GM12801 (cell line): ENCODE measurements around the gene MME.

ENCODE experiments used
- TF ChIP-seq, protein P1 (sequence below): IDR thresholded peaks from one replicate; pipeline ENCODE4 v1.5.1; 2011; ENCODE audit warnings: control low read depth; ENCODE audit not compliant: insufficient read length; ENCODE audit errors: extremely low read depth

The MME gene

DNA sequence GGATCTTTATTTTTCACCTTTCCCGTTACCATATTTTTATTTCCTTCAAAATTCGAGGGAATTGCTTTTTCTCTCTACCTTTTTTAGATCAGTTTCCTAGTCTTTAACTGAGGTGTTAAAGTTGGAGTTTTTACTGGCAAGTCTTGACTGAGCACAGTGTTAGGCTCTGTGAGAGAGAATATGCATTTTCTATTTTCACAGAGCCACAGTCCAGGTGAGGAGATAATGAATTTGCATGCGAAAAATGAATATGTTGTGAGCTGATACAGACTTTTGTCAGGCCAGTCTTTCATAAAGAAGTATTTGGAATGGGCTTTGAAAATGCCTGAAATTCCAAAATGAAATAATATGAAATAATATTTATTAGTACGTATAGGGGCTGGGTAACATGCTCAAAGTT is 31.9 kb downstream of the MME start:
- TF ChIP-seq, protein P1, sequence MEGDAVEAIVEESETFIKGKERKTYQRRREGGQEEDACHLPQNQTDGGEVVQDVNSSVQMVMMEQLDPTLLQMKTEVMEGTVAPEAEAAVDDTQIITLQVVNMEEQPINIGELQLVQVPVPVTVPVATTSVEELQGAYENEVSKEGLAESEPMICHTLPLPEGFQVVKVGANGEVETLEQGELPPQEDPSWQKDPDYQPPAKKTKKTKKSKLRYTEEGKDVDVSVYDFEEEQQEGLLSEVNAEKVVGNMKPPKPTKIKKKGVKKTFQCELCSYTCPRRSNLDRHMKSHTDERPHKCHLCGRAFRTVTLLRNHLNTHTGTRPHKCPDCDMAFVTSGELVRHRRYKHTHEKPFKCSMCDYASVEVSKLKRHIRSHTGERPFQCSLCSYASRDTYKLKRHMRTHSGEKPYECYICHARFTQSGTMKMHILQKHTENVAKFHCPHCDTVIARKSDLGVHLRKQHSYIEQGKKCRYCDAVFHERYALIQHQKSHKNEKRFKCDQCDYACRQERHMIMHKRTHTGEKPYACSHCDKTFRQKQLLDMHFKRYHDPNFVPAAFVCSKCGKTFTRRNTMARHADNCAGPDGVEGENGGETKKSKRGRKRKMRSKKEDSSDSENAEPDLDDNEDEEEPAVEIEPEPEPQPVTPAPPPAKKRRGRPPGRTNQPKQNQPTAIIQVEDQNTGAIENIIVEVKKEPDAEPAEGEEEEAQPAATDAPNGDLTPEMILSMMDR, result no peak

DNA sequence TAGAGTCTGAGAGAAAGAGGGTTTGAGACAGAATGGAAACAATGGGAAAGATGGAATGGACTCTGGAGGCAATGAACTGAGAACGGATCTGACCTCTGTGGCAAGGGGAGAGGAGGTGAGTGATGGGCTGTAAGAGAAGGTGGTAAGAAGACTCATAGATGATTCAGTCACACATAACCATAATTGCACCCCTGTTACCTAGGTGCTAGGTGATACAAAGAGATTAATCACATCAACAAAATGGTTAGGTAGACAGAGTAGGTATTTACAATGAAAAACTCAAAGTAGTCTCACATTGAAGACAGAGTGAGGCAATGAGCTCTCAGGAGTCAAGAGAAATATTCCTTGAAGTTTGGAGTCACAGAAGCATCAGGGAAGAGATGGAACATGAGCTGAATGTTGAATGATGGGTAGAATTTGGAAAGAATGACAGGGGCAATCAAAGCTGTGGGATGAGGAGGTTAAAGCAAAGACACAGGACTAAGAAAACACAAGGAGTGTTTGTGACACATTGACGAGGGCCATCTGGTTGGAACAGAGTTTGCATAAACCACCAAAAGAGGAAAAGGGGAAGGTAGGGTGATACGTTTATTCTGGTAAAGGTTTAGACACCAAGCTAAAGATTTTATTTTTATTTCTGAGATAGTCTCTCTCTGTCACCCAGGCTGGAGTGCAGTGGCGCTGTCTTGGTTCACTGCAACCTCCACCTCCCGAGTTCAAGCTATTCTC is 32.7 kb downstream of the MME start:
- TF ChIP-seq, protein P1, result no peak

DNA sequence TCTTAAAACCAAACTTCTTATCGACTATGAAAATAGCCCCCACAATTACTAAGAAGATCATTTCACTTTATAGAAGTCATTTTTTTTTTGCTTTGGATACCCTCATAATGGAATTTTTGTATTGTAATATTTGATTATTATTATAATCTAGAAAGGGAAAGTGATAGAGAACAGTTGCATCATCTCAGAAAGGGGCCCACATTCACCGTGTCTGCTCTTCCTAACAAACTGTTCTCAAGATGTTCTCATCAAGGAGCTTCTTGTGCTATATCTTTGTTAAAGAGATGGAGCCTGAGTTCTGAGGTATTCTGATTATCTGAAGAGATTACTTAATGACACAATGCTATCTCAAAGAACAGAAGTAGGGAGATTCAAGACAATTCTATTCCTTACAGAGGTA is 49.3 kb downstream of the MME start:
- TF ChIP-seq, protein P1, result no peak

DNA sequence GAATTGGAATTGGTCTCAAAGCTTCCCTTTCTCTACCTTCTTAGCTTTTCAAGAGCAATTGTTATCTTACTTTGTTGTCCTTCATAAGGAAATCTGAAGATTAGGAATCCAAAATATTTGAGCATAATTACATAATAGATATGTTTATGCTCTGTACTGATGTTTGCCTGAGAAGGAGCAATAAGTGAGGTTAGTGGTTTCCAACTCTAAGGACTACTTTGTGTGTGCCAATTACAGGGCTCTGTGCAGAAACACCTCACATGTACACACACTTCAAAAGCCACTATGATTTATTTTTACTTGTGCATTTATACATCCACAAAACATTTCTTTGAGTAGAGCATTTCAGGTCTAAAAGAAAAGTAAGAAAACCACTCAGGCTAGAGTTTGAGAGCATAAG is 49.9 kb downstream of the MME start:
- TF ChIP-seq, protein P1, result no peak

DNA sequence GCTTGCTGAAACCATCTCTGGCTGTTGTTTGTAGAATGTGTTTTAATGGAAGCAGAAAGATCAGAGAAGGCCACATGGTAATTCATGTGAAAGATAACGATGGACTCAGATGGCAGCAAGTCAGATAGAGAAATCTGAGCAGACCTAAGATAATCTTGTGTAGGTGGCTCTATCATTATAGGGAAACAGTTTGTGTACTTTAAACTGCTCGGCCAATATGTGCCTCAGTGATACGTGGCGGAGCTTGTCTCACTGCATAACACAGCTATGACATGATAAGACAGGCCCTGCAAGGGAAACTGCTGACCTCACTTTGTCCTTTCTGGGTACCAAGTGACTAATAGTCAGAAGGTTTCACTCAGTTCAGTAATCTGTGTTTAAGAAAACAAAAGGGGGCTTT is 51.0 kb downstream of the MME start:
- TF ChIP-seq, protein P1, result no peak

DNA sequence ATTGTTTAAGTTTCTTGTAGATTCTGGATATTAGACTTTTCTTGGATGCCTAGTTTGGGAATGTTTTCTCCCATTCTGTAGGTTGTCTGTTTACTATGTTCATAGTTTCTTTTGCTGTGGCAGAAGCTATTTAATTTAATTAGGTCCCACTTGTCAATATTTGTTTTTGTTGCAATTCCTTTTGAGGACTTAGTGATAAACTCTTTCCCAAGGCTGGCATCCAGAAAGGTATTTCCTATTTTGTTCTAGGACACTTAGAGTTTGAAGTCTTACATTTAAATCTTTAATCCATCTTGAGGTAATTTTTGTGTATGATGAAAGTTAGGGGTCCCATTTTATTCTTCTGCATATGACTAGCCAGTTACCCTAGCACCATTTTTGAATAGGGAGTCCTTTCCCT is 54.9 kb downstream of the MME start:
- TF ChIP-seq, protein P1, result no peak

DNA sequence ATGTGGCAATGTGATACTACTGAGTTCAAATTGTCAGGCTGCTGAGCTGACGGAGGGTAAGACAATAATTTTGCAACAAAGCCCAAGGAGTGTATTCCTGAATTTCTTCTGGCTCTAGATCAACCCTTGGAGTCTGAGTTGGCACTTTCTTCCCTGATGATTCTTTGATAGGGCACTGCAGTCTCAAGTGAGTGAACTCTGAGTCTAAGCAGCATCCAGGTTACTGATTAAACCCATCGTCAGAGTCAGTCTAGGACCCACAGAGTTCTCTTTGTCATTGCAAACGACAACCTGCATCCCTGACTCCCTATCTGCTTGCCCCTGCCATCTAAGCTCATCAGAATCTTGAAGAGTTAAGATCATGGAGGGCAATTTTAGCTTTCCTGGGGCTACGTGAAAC is 58.6 kb downstream of the MME start:
- TF ChIP-seq, protein P1, result no peak
